Lower leg skin (tissue), 4 donors: ENCODE results near the gene PCBP4. TPM values are rescaled to one million over a fixed set of nuclear protein-coding genes. Genes with fewer than 3 reads are reported as not detected.

Experiments
- DNase-seq, 2 donors: peaks; one replicate each; pipeline ENCODE4 v3.0.0-alpha.2; 2019; ENCODE audit warnings: low spot score in 2 of 2
- H3K4me3 ChIP-seq: fragments of 200-600 bp; sonication (generic); 2 replicates; pipeline ENCODE4 v1.5.1; 2017; ENCODE audit warnings: mild to moderate bottlenecking, low read depth; ENCODE audit not compliant: poor library complexity, severe bottlenecking
- CTCF ChIP-seq, 3 donors: fragments of 450-650 bp; IDR thresholded peaks; one replicate each; pipeline ENCODE4 v1.5.1; 2016; ENCODE audit warnings: antibody characterized with exemption in 3 of 3, mild to moderate bottlenecking in 3 of 3, moderate library complexity in 2 of 3
- POLR2A ChIP-seq, 2 donors: fragments of 450-650 bp; IDR thresholded peaks; one replicate each; pipeline ENCODE4 v1.6.1; 2016 to 2017; ENCODE audit warnings: antibody characterized with exemption in 2 of 2, mild to moderate bottlenecking in 1 of 2, moderate library complexity in 1 of 2
- WGBS, 2 donors: methylation state at CpG; one replicate each; pipeline ENCODE4 v1.1.5; 2018; 5-methylcytosine and 5-hydroxymethylcytosine counted together
- intact Hi-C: fragments of 100-400 bp; cut with DNase I; formaldehyde crosslinking; loops from one replicate; pipeline ENCODE4 v1.15.0; 2023; ENCODE audit warnings: low total_unique reads
- total RNA-seq, 4 donors: library from RNA; depleted of rRNA; stranded (reverse); fragments of >200 nt; gene quantifications; one replicate each; pipeline ENCODE4 v1.1.0, GENCODE V29; 2016

The PCBP4 gene
- total RNA-seq, 4 donors from 2014 or later: 25.5 to 46.7 (median 29.2) TPM

- peak in 1 of 2 donors; percentile 78 for DNase-seq
- TF ChIP-seq CTCF (IDR thresholded peaks at IDR 0.05) (no peak), POLR2A (IDR thresholded peaks at IDR 0.05) (no peak)
- WGBS, 2 donors: 59 to 79% methylated on average over 9 of the region's 9 CpGs
- intact Hi-C loops: no loop called here
- no peak overlapping the region for H3K4me3 ChIP-seq
Observed at GRCh38 chr3:51977446-51978142, 10.3 kb upstream of the PCBP4 start.

- intact Hi-C loops: no loop called here
- no peak overlapping the region for H3K4me3 ChIP-seq
- 42 to 48% methylated on average over 46 of the region's 46 CpGs for WGBS, 2 donors
- TF ChIP-seq CTCF (IDR thresholded peaks at IDR 0.05) (no peak), POLR2A (IDR thresholded peaks at IDR 0.05) (no peak)
- DNase-seq: peak; percentile 66 to 94
Observed at GRCh38 chr3:51975852-51976549, 8.7 kb upstream of the PCBP4 start.

- DNase-seq: peak; percentile 64 to 93
- TF ChIP-seq CTCF (IDR thresholded peaks at IDR 0.05) (no peak), POLR2A (IDR thresholded peaks at IDR 0.05) (no peak)
- WGBS, 2 donors: 0 to 1% methylated on average over 50 to 59 of the region's 63 CpGs
- intact Hi-C loops: no loop called here
- peak within 1 kb of the TSS; percentile 30 for H3K4me3 ChIP-seq
Observed at GRCh38 chr3:51974963-51975851, 8.0 kb upstream of the PCBP4 start, which contains the start of gene ABHD14A. Gene ABHD14A, plus strand, starts transcription at chr3:51975064. Its CDS starts 72 bp downstream, at chr3:51975136.

GRCh38 chr3:51974277-51974962 is 7.2 kb upstream of the PCBP4 start:
- WGBS, 2 donors: 2 to 5% methylated on average over 23 to 30 of the region's 30 CpGs
- DNase-seq: peak; percentile 41 to 90
- H3K4me3 ChIP-seq: peak overlapping the region; percentile 30
- intact Hi-C loops: no loop called here
- no peak for TF ChIP-seq CTCF (IDR thresholded peaks at IDR 0.05)
- no peak for TF ChIP-seq POLR2A (IDR thresholded peaks at IDR 0.05)

GRCh38 chr3:51971350-51971749 is 4.1 kb upstream of the PCBP4 start:
- no peak for TF ChIP-seq CTCF (IDR thresholded peaks at IDR 0.05)
- no peak for TF ChIP-seq POLR2A (IDR thresholded peaks at IDR 0.05)
- no peak overlapping the region for H3K4me3 ChIP-seq
- intact Hi-C loops: no loop called here
- 81 to 85% methylated on average over 8 to 11 of the region's 11 CpGs for WGBS, 2 donors
- DNase-seq: no peak
